Lung microvascular endothelial cell (primary cell): ENCODE data around the gene FAT3. TPM values are rescaled to one million over a fixed set of nuclear protein-coding genes. Genes with fewer than 3 reads are reported as not detected.

Experiments used
- DNase-seq, 2 donors: peaks; one replicate each; pipeline versions ENCODE4 v3.0.0 to v3.0.0-alpha.2; 2010; ENCODE audit warnings: low read depth in 2 of 2
- total RNA-seq: library from RNA; depleted of rRNA; stranded (reverse); fragments of >200 nt; gene quantifications from 2 replicates; pipeline ENCODE4 v1.2.1, GENCODE V29; 2014

FAT3 gene
- total RNA-seq, result under 0.01 TPM in 2 replicates

GRCh38 chr11:92224407-92225124 lies at the start of gene FAT3:
FAT3 (plus strand) TSS chr11:92224818; CDS start chr11:92352113, 127,295 bp downstream.
- no peak for DNase-seq

- no peak for DNase-seq
Observed at GRCh38 chr11:92179017-92179670, 45.5 kb upstream of the FAT3 start.

GRCh38 chr11:92180226-92180625 lies 44.4 kb upstream of the FAT3 start:
- DNase-seq, result no peak

- DNase-seq, result no peak
Observed at GRCh38 chr11:92180664-92181251, 43.9 kb upstream of the FAT3 start.

- DNase-seq, result no peak
Observed at GRCh38 chr11:92190535-92191206, 33.9 kb upstream of the FAT3 start.

- DNase-seq, result no peak
Observed at GRCh38 chr11:92192141-92192540, 32.5 kb upstream of the FAT3 start.

GRCh38 chr11:92198268-92198667 lies 26.4 kb upstream of the FAT3 start:
- no peak for DNase-seq

GRCh38 chr11:92199991-92200390 lies 24.6 kb upstream of the FAT3 start:
- DNase-seq, result no peak

- no peak for DNase-seq
Observed at GRCh38 chr11:92204731-92205130, 19.9 kb upstream of the FAT3 start.

- no peak for DNase-seq
Observed at GRCh38 chr11:92206441-92206840, 18.2 kb upstream of the FAT3 start.

- no peak for DNase-seq
Observed at GRCh38 chr11:92211576-92212167, 12.9 kb upstream of the FAT3 start.

GRCh38 chr11:92212530-92212929 lies 12.1 kb upstream of the FAT3 start:
- no peak for DNase-seq

GRCh38 chr11:92216789-92217188 lies 7.8 kb upstream of the FAT3 start:
- DNase-seq, result no peak

GRCh38 chr11:92219476-92219875 lies 5.1 kb upstream of the FAT3 start:
- DNase-seq, result no peak

- DNase-seq, result no peak
Observed at GRCh38 chr11:92222701-92223100, 1.9 kb upstream of the FAT3 start.

- DNase-seq, result no peak
Observed at GRCh38 chr11:92224054-92224406, 588 bp upstream of the FAT3 start.

GRCh38 chr11:92225125-92225567 lies 528 bp downstream of the FAT3 start:
- DNase-seq, result no peak

GRCh38 chr11:92225568-92226330 lies 1.1 kb downstream of the FAT3 start:
- no peak for DNase-seq

- DNase-seq, result no peak
Observed at GRCh38 chr11:92226331-92227229, 2.0 kb downstream of the FAT3 start.

- DNase-seq, result no peak
Observed at GRCh38 chr11:92227230-92227814, 2.7 kb downstream of the FAT3 start.
